ENCODE measurements around the gene CPLX1.

The CPLX1 gene

GRCh38 chr4:833731-834367, 7.9 kb upstream of the CPLX1 start:
- DNase-seq (ENCODE audit: low read depth in 2 of 3, low spot score in 2 of 3) = no peak

DNA sequence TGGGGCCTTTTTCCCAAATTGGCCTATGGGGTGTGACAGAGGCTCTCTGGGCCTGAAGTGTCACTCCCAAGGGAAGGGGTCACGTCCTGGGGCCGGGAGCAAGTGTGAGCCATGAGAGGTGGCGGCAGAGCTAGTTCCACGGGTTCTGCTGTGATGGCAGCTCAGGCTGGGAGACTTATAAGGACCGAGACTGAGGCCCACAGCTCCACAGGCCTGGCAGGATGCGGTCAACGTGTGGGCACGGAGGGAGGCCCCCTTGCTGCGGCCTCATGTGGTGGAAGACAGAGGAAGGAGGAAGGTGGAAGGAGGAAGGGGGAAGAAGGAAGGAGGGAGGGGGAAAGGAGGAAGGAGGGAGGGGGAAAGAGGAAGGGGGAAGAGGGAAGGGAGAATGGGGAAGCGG, 7.2 kb upstream of the CPLX1 start:
- no peak for DNase-seq (ENCODE audit: low read depth in 2 of 3, low spot score in 2 of 3)

- no peak for DNase-seq (ENCODE audit: low read depth in 2 of 3, low spot score in 2 of 3)
Measured at GRCh38 chr4:832536-832935, 6.6 kb upstream of the CPLX1 start.

- DNase-seq (ENCODE audit: low read depth in 2 of 3, low spot score in 2 of 3) = no peak
Measured at GRCh38 chr4:832108-832507, 6.2 kb upstream of the CPLX1 start.

DNA sequence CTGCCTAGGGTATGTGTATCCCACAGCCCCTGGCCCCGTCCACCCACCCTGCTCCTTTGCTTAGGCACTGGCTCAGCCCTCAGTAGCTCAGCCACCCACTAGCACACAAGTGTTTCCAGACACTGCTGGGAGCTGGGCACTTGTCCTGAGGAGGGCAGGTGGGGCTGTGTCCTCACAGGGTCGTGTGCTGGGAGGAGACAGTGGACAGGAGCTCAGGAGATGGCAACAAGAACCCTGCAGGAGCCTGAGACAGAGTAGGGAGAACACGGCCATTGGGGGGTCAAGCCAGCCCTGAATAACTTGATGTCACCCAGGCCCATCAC, 5.5 kb upstream of the CPLX1 start:
- no peak for DNase-seq (ENCODE audit: low read depth in 2 of 3, low spot score in 2 of 3)

DNA sequence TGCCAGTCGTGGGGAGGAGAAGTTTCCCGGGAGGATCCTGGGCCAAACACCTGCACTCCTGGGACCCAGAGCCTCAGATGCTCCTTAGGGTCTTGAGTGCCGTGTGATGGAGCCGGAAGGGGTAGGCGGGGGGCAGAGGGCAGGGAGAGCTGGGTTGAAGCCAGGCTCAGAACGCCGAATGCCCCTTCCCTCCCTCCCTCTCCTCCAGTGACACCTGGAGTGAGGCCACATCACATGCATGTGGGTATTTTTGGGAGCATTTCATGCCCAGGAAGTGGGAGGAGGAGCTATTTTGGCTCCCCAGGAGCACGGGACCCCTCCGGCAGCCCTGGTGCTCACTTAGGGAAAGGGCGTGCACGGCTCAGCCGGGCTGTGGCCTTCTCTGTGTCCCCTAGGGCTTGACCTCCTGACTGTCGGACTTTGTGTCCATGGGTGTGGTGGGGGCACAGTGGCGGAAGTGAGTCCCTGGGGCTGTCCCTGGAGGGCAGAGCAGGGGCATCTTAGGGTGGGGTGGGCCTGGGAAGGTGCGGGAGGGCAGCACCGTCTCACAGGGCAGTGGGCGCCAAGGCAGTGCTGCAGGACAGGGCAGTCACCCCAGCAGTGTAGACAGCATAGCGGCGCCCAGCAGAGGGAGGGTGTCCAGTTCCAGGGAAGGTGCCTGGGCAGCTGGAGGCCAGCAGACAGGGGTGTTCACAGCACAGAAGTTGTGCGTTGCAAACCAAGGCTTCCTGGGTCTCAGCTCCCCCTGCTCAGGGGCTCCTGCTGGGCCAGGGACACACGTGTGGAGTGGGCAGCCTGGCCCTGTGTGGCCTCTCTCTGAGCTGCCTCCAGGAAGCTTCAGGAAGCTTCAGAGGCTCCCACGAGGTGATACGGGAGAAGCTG, 4.9 kb upstream of the CPLX1 start:
- DNase-seq (ENCODE audit: low read depth in 2 of 3, low spot score in 2 of 3) = no peak

DNA sequence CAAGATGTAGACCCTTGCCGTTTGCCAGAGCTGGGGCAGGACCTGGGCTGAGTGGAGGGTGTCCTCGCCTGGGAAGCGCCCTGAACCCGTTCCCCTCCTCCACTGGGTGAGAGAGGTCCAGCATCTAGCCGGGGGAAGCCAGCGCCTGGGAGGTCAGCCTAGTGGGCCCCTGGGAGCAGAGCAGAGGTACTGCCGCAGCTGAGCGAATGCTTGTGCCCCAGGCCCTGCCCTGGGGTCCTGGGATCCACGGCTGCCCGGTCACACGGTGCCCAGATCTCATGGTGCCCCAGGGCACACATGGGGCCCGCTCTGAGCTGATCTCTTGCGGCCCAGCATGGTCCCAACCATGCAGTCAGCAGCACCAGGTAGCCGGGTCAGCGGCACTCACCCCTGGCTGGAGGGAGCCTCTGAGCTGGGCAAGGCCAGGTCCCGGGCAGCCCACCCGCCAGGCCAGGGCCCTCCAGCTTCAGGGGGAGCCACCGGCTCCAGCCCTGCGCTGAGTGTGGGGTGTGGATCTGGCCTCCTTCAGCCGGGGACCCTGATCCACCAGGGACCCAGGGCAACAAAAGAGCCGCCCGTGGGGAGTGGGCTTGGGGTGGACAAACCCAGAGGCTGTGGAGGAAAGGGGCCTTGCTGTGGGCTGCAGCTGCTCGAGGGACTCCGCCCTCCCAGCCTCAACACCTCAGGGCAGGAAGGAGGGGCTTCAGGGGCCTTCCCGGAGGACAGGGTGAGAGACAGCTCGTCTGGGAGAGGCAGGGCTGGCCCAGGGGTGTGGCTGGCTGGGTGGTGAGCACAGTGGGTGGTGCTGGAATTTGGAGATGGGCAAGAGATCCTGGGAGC, 4.1 kb upstream of the CPLX1 start:
- no peak for DNase-seq (ENCODE audit: low read depth in 2 of 3, low spot score in 2 of 3)

- DNase-seq (ENCODE audit: low read depth in 2 of 3, low spot score in 2 of 3) = no peak
Measured at GRCh38 chr4:829291-829690, 3.4 kb upstream of the CPLX1 start.

DNA sequence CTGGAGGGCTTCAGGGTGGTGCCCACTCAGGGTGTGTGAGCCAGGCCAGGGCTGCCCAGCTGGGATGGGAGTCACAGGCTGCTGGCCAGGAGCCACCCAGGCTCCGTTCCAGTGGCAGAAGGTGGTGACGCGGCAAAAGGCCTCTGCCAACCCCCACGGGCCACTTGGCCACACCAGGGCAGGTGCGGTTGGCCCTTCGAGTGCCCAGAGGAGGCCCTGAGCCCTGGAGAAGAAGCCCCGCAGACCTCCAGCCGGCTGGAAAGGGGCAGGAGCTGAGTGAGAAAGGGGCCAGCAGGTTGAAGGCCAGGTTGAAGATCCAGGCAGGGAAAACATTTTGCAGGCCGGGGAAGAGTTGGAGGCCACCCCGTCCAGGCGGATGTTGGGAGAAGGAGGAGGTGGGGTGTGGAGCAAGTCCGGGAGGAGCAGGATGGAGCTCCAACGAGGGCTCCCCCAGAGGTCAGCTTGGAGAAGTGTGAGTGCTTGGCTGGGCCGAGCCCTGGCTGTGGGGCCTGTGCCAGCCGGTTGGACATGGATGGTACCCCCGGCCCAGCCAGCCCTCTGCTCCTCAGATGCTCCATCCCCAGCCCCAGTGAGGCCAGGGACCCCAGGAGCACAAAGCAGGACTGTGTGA, 2.8 kb upstream of the CPLX1 start:
- DNase-seq (ENCODE audit: low read depth in 2 of 3, low spot score in 2 of 3) = no peak

DNA sequence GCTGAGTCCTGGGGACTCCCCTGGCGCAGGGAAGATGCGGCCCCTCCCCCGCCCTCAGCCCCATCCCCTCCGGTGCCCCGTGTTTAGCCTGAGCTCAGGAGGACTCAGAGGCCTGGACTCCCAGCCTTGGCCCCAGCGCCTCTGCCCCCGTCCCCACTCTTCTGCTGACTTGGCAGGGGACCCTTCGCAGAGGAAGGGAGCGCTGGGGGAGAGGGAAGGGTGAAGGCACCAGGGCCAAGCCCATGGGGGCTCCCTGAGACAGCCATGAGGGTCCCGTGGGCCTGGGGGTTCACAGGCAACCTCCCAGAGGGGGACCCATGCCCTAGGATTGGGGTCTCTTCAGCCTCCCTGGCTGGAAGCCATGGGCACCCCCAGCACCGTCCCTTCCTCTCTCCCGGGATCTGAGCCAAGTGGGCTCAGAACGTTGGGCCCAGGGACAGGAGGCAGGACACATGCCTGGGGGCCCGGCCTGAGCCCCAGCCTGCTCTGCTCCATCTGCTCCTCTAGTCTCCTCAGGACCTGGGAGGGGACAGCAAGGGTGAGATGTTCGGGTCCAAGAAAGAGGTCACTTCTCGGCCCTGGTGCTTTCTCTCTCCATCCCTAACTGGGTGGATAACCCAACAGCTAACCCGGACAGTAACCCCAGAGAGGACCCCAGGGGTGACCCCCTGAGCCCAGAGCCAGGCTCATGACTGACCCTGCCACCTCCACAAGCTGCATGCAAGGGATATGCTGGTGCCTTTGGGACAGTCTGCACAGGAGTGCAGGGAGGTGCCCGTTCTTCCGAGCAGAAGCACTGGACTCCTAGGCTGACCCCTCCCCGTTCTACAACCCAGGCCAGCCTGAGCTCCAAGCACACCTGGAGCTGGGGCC, 1.5 kb upstream of the CPLX1 start:
- no peak for DNase-seq (ENCODE audit: low read depth in 2 of 3, low spot score in 2 of 3)

- DNase-seq (ENCODE audit: low read depth in 2 of 3, low spot score in 2 of 3) = no peak
Measured at GRCh38 chr4:826508-827208, 729 bp upstream of the CPLX1 start.

- no peak for DNase-seq (ENCODE audit: low read depth in 2 of 3, low spot score in 2 of 3)
Measured at GRCh38 chr4:825063-825970, 612 bp downstream of the CPLX1 start.

- no peak for DNase-seq (ENCODE audit: low read depth in 2 of 3, low spot score in 2 of 3)
Measured at GRCh38 chr4:824461-825062, 1.4 kb downstream of the CPLX1 start.

- DNase-seq (ENCODE audit: low read depth in 2 of 3, low spot score in 2 of 3) = no peak
Measured at GRCh38 chr4:823761-824460, 2.0 kb downstream of the CPLX1 start.

GRCh38 chr4:823176-823760, 2.7 kb downstream of the CPLX1 start:
- no peak for DNase-seq (ENCODE audit: low read depth in 2 of 3, low spot score in 2 of 3)

DNA sequence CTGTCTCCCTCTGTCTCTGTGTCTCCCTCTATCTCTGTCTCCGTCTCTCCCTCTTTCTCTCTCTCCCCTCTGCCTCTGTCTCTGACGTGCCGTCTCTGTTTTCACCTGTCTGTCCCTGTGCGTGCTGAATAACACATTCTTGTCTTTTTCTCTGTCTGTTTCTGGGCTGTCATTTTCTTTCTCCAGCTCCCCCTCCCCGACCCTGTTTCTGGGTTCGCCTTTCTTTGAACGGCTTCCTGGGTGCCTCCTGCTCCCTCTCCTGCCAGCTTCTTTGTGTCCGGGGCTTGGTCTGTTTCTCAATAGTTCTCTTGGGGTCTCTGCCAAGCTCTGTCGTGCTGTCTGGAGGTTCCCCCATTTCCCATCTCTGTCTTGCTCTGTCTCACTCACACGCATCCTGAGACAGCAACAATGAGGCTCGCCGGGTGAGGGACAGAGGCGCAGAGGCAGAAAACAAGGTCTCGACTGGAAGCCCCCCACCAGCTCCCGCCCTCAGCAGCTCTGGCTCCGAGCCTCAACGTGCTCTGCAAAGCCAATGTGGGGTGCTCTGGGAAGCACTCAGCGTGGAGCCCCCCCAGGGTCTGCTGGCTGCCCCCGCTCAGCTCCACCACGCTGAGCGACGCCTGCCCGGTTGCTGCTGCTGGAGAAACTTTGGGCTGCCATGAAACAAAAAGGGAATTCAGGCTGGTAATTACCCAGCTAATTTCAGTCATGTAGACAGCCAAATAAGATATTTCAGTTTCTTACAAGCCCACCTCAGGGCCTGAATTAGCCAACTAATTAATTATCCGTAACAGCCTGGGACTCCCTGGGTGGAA, 3.4 kb downstream of the CPLX1 start:
- DNase-seq (ENCODE audit: low read depth in 2 of 3, low spot score in 2 of 3) = no peak

- no peak for DNase-seq (ENCODE audit: low read depth in 2 of 3, low spot score in 2 of 3)
Measured at GRCh38 chr4:821631-822030, 4.3 kb downstream of the CPLX1 start.
